IPS-20b (cell line): ENCODE data around the gene KIAA0040.

Experiments
- H3K27ac ChIP-seq: one replicate; pipeline ENCODE4 v1.5.1; 2013; ENCODE audit warnings: low read length
- H3K27me3 ChIP-seq: 2 replicates; pipeline ENCODE4 v1.6.1; 2013; ENCODE audit warnings: mild to moderate bottlenecking, low read length, inconsistent platforms; ENCODE audit not compliant: insufficient read depth
- H3K36me3 ChIP-seq: 2 replicates; pipeline ENCODE4 v1.6.1; 2013; ENCODE audit warnings: low read depth, mild to moderate bottlenecking, inconsistent platforms, low read length, moderate library complexity; ENCODE audit not compliant: insufficient read depth
- H3K4me1 ChIP-seq: 2 replicates; pipeline ENCODE4 v1.6.1; 2013; ENCODE audit warnings: mild to moderate bottlenecking, control low read depth, inconsistent platforms, low read length, moderate library complexity; ENCODE audit not compliant: insufficient read depth
- H3K4me3 ChIP-seq: 2 replicates; pipeline ENCODE4 v1.5.1; 2013; ENCODE audit warnings: mild to moderate bottlenecking, low read length, inconsistent platforms
- H3K9ac ChIP-seq: 2 replicates; pipeline ENCODE4 v1.6.1; 2013; ENCODE audit warnings: low read depth, mild to moderate bottlenecking, inconsistent platforms, low read length, moderate library complexity
- H3K9me3 ChIP-seq: 2 replicates; pipeline ENCODE4 v1.6.1; 2013; ENCODE audit warnings: mild to moderate bottlenecking, low read depth, low read length, inconsistent platforms; ENCODE audit not compliant: insufficient read depth

KIAA0040 gene

DNA sequence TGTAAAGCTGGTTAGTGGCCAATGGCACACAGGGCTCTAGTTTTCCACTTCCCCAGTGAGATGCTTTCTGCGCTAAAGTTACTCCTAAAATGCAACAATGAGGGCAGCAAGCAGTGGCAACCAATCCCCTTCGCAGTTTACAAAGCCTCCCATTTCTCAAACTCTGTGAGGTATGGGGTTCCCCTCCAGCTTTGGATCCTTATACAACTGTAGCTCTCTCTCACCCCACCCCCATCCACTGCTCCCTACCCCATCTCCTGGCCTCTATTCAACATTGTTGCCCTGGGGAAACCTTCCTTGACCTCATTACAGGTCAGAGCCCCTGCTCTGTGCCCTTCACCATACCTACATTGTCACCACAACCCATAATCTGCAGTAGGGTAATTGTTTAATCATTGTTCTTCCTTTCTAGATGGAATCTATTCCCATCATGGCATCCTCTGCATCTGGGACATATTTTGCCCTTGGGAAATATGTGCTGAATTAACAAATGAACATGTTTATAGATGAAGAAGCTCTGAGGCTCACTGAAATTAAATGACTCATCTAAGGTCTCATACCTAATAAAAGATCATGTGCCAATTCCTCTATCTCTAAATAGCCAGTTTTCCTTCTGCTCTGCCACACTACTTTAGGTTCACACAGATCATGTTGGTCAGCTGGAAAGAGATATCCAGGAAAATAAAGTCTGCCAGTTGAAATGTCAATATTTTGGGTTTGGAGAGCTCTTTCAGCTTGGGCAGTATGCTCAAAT lies 12.6 kb downstream of the KIAA0040 start:
- Histone ChIP-seq H3K27ac (no peak overlapping the region), H3K36me3 (no peaks in the 10 kb centered on the region), H3K27me3 (no peaks in the 10 kb centered on the region), H3K4me1 (peaks cover 8% of the 10 kb centered on the region; the same call in 1 of the 2 replicates), H3K9ac (no peak overlapping the region), H3K4me3 (no peak overlapping the region), H3K9me3 (no peaks in the 10 kb centered on the region)

GRCh38 chr1:175178456-175178855 lies 14.1 kb downstream of the KIAA0040 start:
- Histone ChIP-seq H3K4me1 (peaks cover 3% of the 10 kb centered on the region; the same call in 1 of the 2 replicates), H3K9ac (no peak overlapping the region), H3K4me3 (no peak overlapping the region), H3K9me3 (no peaks in the 10 kb centered on the region), H3K27ac (no peak overlapping the region), H3K36me3 (no peaks in the 10 kb centered on the region), H3K27me3 (no peaks in the 10 kb centered on the region)

DNA sequence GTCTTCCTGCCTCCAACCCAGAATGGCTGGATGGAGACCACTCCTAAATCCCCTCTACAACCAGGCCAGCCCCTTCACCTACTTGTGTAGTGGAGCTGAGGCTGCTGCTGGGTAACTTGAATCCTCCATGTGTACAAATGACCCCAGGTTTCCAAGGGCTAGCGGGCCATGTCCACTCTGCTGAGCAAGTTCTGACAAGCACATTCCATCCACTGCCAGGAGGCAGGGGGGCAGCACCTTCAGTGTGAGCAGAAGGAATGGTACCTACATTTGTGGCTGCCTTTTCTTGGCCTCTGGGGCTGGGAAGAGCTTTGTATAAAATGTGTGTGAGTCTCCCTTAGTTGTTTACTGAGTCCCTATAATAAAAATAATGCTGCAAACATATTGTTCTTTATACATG lies 14.5 kb downstream of the KIAA0040 start:
- no peaks in the 10 kb centered on the region for H3K9me3 ChIP-seq
- H3K9ac ChIP-seq: no peak overlapping the region
- H3K27me3 ChIP-seq: no peaks in the 10 kb centered on the region
- H3K27ac ChIP-seq: no peak overlapping the region
- no peak overlapping the region for H3K4me3 ChIP-seq
- no peaks in the 10 kb centered on the region for H3K4me1 ChIP-seq
- no peaks in the 10 kb centered on the region for H3K36me3 ChIP-seq

GRCh38 chr1:175176246-175176645 lies 16.3 kb downstream of the KIAA0040 start:
- Histone ChIP-seq H3K9me3 (no peaks in the 10 kb centered on the region), H3K4me3 (no peak overlapping the region), H3K27ac (no peak overlapping the region), H3K27me3 (no peaks in the 10 kb centered on the region), H3K4me1 (no peaks in the 10 kb centered on the region), H3K9ac (no peak overlapping the region), H3K36me3 (no peaks in the 10 kb centered on the region)

GRCh38 chr1:175174309-175175102 lies 18.1 kb downstream of the KIAA0040 start:
- Histone ChIP-seq H3K9ac (no peak overlapping the region), H3K4me3 (no peak overlapping the region), H3K9me3 (no peaks in the 10 kb centered on the region), H3K4me1 (no peaks in the 10 kb centered on the region), H3K36me3 (no peaks in the 10 kb centered on the region), H3K27ac (no peak overlapping the region), H3K27me3 (no peaks in the 10 kb centered on the region)

DNA sequence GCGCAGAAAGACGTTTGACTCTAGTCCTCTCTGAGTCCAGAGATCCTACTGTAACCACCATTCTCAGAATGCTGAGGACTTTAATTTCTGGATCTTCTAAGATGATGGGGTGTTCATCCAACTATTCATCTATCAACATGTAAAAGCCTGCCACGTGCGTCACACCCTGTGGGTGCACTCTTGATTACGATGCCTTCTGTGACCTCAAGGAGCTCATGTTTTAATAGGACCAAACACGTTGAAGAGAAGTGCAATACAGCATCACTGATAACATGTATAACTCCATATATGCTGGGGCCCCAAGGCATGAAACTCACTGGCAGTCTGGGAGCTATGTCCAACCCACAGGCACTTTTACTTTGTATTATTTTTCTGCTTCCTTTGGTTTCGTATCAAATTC lies 19.0 kb downstream of the KIAA0040 start:
- no peak overlapping the region for H3K9ac ChIP-seq
- H3K36me3 ChIP-seq: no peaks in the 10 kb centered on the region
- no peaks in the 10 kb centered on the region for H3K4me1 ChIP-seq
- H3K27me3 ChIP-seq: no peaks in the 10 kb centered on the region
- no peak overlapping the region for H3K4me3 ChIP-seq
- no peaks in the 10 kb centered on the region for H3K9me3 ChIP-seq
- no peak overlapping the region for H3K27ac ChIP-seq

GRCh38 chr1:175172503-175172902 lies 20.1 kb downstream of the KIAA0040 start:
- Histone ChIP-seq H3K4me1 (no peaks in the 10 kb centered on the region), H3K27me3 (no peaks in the 10 kb centered on the region), H3K36me3 (no peaks in the 10 kb centered on the region), H3K9me3 (no peaks in the 10 kb centered on the region), H3K4me3 (no peak overlapping the region), H3K27ac (no peak overlapping the region), H3K9ac (no peak overlapping the region)

- no peaks in the 10 kb centered on the region for H3K36me3 ChIP-seq
Measured at GRCh38 chr1:175171036-175171913, 21.3 kb downstream of the KIAA0040 start.

GRCh38 chr1:175169286-175170018 lies 23.1 kb downstream of the KIAA0040 start:
- Histone ChIP-seq H3K9me3 (no peaks in the 10 kb centered on the region), H3K27me3 (no peaks in the 10 kb centered on the region), H3K36me3 (no peaks in the 10 kb centered on the region), H3K4me3 (no peak overlapping the region), H3K27ac (no peak overlapping the region), H3K9ac (no peak overlapping the region), H3K4me1 (no peaks in the 10 kb centered on the region)

More at GRCh38 chr1:175171036-175171913, 21.3 kb downstream of the KIAA0040 start:
- H3K4me1 ChIP-seq: no peaks in the 10 kb centered on the region
- H3K9me3 ChIP-seq: no peaks in the 10 kb centered on the region
- no peak overlapping the region for H3K27ac ChIP-seq
- no peak overlapping the region for H3K9ac ChIP-seq
- no peak overlapping the region for H3K4me3 ChIP-seq
- H3K27me3 ChIP-seq: no peaks in the 10 kb centered on the region

GRCh38 chr1:175168782-175169181 lies 23.8 kb downstream of the KIAA0040 start:
- Histone ChIP-seq H3K36me3 (no peaks in the 10 kb centered on the region), H3K9me3 (no peaks in the 10 kb centered on the region), H3K4me3 (no peak overlapping the region), H3K27ac (no peak overlapping the region), H3K4me1 (no peaks in the 10 kb centered on the region), H3K27me3 (no peaks in the 10 kb centered on the region), H3K9ac (no peak overlapping the region)

DNA sequence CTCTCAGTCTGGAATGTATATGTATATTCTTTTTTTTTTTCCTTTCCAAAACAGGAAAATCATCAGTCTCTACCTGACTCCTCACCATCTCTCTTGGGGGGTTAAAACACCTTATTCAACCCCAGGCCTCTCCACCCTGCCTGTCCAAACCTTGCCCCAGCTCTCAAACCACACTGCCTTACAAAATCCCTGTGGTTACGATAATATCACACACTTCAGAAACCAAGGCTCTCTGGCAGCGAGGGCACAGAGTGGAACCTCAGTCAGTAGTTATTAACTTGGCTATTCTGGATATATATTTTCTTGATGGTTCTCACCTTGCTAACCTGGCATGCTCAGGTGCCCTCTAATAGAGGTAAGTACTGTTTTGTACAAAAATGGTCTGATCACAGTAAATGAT lies 24.7 kb downstream of the KIAA0040 start:
- Histone ChIP-seq H3K9me3 (no peaks in the 10 kb centered on the region), H3K4me1 (no peaks in the 10 kb centered on the region), H3K9ac (no peak overlapping the region), H3K36me3 (no peaks in the 10 kb centered on the region), H3K27me3 (no peaks in the 10 kb centered on the region), H3K27ac (no peak overlapping the region), H3K4me3 (no peak overlapping the region)
